Stimulated activated CD4-positive, alpha-beta T cell treated with anti-CD3 and anti-CD28 coated beads, Interleukin-4, amount 100 ng/mL, for 48 hours (primary cell): ENCODE results near the gene HERPUD1.

Experiments
- DNase-seq, 2 donors: peaks; one replicate each; pipeline ENCODE4 v3.0.0-alpha.2; 2020; ENCODE audit warnings: low read depth in 2 of 2

HERPUD1 gene

DNA sequence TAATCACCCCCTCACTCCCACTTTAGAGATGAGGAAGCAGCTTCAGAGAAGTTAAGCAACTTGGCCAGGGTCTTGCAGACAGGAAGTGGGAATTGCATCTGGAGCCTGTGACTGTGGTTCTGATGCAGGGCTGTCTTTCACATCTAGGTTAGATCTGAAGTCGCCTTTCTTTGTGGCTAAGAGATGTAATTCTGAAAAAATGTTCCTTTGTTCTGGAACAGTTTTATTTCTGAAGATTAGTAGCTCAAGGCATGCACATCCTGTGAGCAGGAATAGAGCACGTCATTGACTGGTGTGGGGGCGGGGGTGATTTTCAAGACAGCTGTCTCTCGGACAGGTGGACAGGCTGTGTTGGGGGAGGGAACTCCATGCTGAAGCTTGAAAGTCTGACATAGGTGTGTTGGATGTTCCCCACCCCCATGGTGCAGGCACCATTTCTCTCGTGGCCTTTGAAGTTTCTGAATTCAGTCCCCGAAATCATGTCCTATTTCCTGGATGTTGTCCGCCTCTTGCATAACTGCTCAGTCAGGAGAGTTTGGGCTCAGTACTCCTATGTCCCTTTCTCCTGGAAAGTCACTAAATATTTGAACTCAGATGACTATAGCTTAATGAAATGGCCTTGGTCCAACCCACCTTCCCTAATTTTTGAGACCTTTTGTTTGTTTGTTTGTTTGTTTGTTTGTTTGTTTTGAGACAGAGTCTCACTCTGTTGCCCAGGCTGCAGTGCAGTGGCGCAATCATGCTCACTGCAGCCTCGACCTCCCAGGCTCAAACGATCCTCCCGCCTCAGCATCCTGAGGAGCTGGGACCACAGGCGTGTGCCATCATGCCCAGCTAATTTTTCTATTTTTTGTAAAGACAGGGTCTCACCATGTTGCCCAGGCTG is 21.0 kb upstream of the HERPUD1 start:
- DNase-seq: peak in 1 of 2 donors; percentile 38

DNA sequence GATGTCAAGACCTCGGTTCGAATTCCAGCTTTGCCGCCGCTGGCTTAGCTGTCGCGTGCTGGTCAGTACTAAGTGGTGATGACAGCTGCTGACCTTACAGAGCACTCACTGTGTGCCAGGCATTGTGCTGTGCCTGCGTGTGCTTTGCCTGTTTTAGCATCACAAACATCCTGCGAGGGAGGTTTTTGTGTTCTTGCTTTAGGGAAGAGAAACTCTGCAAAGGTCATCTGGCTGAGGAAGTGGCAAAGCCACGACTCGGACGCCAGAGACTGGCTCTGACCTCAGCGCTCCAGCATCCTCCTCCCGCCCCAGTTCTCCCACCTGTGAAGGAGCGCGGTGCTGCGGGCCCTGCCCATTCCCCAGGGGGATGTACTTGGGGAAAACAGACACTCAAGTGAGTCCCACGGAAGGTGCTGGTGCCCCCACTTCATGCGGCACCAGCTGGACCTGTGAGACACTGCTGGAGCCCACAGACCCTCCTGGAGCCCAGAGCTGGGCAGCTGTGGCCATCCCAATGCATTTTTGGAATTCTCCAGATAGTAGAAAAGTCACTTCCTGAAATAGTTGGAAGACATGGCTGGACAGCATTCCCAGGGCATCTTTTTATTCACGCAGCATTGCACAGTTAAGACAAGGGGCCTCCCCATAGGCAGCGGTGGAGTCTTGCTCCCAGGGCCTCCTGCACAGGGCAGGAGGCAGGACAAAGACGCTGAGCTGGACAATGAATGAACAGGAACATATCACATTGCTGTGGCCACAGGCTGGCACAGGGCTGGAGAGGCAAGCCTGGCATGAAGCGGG is 20.0 kb upstream of the HERPUD1 start:
- no peak for DNase-seq

DNA sequence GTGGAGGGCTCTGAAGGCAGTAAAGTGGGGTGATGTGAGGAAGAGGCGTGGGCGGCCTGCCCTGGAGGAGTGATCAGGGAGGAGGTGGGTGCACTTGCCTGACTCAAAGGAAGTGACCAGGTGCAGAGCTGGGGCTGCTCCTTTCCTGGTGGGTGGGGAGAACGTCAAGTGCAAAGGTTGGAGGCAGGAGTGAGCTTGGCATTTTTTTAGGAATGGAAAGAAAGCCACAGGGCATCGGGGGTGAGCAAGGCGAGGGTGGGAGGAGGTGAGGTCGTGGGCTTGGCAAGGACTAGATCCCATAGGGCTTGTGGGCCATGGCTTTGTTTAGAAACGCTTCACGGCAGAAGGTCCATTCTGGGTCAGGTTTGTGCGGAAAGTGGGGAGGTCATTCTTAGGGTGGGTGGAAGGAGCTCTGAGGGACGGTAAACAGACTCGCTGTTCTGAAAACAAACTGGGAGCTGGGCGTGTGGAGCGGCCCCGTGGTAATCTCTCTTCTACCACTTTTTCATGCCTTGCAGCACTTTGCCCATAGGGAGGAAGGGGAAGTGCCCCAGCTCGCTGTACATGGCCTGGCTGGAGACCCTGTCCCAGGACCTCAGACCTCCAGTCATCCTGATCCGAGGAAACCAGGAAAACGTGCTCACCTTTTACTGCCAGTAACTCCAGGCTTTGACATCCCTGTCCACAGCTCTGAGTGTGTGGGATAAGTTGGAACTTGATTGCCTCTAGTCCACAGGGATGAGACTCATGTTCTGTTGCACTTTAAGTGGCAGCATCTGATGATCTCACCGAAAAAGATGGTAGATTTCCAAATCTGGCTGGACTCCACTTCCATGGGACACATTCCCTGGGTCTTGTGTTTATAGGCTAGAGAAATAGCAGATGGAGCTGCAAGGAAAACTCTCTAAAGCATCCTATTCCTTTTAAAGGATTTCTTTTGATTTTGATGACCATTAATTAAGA is 18.9 kb upstream of the HERPUD1 start:
- no peak for DNase-seq

DNA sequence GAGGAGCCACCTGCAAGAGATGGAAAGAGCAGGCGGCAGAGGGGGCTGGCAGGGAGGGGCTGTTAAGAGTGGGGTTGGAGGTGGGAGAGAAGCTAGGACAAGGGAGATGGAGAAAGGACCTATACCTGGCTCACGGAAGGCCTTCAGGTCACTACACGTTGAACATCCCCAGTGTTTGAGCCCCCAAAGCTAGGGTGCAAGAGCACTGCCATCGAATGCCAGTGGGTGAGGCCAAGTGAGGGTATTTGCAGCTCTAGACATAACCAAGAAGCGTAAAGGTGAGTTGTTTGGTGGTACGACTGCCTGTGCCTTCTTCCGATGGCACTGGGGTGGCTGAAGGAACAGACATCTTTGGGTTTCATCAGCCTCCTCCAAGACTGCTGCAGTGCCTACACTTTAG is 17.0 kb upstream of the HERPUD1 start:
- DNase-seq: no peak

DNA sequence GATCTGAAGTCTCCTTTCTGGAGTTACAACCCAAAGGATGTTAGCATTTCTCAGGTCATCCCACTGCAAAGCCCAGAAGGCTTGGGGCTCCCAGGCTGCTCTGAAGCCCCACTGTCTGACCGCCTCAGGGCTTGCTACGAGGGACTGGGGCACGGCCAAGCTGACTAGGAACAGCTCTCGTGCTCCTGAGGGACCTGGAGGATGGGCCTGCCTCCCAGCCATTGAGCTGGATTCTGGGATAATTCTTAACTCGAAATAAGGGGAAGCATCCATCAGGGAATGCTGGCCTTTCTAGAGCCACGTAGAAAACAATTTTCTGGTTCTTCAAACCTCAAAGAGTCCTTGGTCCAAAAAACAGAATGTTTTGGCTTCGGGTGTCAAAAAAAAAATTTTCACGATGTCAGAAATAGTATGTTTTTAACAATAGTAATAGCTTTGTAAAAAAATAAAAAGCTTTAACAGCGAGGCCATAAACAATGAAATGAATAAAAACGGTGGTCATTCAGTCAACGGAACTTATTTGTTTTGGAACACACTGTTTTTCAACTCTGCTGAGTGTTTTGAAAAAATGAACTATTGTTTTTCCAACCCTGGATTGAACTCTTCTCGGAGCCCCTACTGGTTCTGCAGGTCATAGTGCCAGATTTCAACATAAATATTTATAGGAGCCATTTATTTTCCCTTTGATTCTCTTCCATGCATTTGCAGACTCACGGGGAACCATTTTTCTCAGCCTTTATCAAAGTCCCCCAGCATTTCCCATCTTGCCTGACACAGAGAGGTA is 16.4 kb upstream of the HERPUD1 start:
- no peak for DNase-seq

DNA sequence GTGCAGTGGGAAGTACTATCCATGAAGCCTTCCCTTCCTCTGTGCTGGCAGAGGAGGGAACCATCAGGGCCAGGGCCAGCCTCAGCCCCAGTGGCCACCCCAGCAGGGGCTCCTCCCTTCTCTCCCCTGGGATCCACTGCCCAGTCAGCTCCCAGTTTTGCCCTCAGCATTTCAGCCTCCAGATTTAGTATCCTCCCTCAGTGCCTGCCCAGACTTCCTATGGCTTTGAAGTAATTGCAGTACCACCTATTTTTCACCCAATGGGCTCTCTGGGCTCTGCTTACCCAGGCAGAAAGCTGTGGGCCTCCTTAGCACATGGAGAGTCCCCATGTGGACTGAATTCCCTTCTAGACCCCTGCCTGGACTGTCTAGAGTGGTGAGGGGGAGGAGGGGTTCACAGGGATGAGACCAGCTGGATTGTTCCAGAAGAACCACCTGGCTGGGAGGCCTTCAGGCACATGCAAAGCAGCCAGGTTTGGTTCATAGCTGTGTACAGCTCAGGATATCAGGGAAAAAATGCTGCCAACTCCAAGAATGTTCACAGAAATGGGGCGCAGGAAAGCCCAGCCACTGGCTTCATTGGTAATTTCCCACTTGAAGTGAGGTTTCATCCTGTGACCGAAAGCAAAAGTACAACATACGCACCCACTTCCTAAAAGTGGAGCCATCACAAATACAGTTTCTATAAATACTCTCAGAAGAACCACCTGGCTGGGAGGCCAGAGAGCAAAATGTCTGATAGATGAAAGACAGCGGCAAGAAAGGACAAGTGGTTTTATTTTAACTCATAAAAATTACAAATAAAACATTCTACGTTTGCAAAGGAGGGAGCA is 15.2 kb upstream of the HERPUD1 start:
- no peak for DNase-seq

DNA sequence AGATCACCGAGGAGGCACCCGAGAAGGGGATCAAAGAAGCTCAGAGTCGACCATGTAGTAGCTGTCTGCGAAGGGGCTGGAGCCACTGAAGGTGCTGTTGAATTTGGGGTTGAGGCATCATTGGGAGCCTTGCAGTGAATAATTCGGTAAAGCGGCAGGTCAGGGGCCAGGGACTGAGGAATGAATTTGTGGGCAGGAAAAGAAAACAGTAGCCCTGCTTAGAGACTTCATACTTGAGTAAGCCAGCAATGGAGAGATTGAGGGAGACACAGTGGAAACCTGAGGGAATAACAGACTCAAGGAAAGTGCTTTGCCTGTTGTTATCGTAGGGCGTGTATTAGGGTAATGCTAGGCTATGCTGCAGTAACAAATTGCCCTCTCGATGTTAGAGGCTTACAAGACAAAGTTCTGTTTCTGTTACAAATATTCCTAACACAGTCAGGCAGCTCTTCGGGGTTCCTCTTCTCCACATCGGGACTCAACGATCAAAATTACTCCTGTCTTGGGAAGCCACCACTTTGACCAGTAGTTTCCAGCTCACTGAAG is 13.4 kb upstream of the HERPUD1 start:
- no peak for DNase-seq

DNA sequence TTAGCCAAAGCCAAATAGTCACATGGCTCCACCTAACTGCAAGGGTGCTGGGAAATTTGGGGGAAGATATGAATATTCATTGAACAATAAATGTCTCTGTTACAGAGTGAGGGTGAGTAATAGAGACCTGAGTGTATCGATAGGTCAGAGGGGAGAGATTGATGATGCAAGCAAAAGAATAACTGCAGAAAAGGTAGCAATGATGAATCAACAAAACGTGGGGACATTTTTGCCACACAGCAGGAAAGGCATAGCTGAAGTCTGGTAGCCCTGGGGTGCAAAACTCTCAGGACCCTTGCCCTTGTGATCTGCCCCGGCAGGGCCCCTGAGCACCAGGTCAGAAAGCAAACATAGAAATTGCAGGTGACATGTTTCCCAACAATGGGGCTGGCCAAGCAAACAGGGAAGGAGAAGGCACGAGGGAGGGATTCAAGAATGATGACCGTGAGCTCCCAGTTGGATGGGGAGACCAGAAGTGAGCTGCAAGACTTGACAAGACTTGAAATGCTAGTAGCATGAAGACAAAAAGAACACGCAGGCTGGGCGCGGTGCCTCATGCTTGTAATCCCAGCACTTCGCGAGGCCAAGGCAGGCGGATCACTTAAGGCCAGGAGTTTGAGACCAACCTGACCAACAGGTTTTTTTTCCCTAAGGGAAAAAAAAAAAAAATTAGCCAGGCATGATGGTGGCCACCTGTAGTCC is 12.7 kb upstream of the HERPUD1 start:
- DNase-seq: no peak

DNA sequence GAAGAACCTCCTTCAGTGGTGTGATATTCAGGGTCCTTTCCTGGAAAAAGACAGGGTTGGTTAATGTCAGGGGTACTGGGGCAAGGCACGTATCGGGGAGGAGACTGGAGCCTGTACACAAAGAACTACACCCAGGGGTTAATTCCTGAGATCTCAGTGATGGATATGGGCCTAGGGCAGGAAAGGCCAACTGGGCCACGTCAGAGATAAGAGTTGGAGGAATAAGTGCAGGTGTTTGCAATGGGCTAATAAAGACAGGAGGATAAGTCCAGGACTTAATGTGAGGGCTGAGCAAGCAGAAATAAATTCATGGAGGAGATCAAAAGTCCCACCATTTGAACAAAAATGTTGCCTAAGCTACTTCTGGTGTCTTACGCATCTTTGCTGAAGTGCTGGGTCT is 10.4 kb upstream of the HERPUD1 start:
- no peak for DNase-seq

DNA sequence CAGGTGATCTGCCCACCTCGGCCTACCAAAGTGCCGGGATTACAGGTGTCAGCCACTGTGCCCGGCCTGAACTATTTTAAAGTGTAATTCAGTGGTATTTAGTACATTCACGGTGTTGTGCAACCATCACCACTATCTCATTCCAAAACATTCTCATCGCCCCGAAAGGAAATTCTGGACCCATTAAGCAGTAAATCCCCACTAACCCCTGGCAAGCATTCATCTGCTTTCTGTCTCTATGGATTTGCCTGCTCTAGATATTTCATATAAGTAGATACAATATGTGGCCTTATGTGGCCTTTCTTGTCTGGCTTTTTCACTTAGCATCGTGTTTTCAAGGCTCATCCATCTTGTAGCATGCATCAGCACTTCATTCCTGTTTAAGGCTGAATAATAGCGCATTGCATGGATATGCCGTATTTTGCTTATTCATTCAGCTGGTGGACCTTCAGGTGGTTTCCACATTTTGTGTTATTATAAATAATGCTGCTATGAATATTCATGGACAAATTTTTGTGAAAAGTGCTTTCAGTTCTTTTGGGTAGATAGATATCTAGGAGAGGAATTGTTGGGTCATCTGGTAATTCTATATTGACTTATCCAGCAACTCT is 8.4 kb upstream of the HERPUD1 start:
- no peak for DNase-seq

DNA sequence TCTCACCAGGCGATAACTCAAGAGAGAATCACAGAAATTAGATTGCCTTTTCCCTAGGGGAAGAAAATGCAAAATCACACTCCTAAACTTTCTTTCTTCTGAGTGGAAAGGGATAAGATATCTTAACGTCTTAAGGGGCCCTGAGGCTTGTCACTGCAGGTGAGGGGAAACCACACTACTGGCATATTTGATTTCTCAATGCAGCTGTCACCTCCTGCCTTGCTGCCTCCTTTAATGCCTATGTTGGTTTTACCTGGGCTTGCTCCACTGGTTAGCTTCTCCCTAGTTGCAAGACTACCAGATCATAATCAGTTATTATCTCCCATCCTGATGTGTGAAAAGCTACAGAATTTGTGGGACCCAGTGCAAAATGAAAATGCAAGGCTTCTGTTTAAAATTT is 4.5 kb upstream of the HERPUD1 start:
- no peak for DNase-seq

DNA sequence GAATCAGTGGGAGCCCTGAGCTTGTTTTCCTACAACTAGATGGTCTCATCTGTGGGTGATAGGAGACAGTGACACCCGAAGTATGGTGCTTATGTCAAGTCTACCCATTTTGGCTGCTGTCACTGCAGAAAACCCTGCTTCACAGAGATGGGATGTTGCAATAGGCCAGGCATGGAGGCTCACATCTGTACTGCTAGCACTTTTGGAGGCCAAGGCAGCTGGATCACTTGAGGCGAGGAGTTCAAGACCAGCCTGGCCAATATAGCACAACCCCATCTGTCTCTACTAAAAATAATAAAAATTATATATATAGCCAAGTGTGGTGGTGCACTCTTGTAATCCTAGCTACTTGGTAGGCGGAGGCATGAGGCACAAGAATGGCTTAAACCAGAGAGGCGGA is 2.3 kb upstream of the HERPUD1 start:
- no peak for DNase-seq

DNA sequence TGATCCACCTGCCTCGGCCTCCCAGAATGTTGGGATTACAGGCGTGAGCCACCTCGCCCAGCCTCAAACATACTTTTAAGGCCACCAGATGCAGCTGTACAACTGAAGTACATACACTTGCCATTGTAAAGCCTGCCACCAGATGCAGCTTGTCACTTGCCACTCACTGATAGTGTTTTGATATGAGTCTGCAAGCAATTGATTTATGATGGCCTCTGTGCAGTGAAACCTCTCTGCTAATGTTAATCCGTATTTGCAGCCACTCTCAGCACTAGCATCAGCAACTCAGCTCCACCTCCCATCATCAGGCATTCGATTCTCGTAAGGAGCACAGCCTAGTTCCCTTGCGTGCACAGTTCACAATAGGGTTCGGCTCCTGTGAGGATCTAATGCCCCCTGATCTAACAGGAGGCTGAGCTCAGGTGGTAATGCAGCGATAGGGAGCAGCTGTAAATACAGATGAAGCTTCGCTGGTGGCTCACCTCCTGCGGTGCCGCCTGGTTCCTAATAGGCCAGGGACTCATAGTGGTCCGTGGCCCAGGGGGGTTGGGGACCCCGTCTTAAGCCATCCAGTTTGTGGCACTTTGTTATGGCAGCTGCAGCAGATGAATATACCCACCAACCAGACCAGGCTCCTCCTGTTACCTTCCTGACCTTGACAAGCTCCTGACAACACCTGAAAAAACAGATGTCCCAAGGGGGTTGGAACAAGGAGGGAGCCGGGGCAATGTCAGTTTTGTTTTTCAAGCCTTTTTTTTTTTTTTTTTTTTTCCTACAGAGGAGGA is 1.3 kb upstream of the HERPUD1 start:
- no peak for DNase-seq

DNA sequence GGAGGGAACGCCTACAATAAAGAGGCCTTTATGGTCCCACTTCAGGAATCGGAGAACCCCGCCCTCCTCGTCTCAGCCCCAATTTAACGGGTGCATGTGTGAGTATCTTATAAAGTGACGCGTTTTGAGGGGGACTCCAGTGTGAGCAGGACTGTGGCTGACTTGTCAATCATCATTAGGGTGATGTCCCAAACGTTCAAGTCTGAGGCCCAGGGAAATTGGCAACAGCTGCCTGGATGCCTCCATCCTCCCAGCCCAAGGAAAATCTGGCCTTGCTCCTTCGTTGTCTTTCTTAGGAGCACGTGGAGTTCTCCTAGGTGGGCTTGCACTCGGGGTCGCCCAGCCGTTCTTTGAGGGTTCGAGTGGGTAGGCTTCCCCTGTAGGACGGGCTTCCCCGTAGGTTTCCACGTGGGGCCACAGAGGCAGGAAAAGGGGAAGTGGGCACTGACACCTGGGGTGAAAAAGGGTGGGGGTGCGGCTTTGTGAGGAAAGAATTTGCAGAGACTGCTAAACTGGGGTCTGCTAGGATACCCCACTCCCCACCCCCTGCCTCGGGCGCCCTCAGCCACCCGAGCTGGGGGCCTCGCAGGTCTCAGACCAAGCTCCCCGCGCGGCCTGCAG is 561 bp upstream of the HERPUD1 start:
- no peak for DNase-seq

DNA sequence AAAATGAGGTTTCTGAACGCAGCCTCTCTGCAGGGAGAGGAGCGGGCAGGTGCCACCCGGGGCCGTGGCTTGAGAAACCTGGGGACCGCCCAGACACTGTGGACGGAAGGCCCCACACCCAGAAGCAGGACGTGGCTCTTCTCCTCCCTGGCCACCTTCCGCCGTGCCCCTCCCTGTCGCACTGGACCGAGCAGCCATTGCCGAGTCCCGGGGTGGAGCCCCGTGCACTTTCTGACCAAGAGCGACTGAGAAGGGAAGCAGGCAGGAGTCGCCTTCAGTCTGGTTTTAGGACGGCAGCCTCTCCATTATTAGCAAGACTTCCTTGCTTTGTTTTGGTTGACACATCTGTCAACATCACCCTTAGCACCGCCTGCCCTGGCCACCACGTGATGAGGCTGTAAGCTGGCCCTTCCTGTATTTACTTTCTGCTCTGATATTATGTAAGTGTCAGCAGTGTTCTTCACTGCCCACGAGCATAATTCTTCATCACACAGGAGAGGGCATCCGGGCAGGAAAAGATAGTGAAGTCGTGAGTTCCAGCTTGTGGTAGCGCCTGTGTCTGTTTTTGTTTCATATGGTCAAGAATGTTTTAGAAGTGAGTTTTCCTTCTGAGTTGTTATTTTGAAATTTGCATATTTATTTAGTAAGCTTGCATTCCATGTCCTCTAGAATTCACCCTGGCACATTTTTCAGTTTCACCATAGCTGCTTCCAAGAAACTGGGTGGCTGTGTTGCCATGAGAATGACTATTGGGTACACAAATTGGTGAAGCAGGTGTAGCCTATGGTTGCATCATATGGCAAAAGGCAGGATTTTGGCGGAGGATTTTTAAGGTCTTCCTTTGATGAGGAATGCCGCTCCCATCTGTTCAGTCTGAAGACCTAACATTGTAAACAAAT is 1.0 kb downstream of the HERPUD1 start:
- DNase-seq: peak in 1 of 2 donors; percentile 25

DNA sequence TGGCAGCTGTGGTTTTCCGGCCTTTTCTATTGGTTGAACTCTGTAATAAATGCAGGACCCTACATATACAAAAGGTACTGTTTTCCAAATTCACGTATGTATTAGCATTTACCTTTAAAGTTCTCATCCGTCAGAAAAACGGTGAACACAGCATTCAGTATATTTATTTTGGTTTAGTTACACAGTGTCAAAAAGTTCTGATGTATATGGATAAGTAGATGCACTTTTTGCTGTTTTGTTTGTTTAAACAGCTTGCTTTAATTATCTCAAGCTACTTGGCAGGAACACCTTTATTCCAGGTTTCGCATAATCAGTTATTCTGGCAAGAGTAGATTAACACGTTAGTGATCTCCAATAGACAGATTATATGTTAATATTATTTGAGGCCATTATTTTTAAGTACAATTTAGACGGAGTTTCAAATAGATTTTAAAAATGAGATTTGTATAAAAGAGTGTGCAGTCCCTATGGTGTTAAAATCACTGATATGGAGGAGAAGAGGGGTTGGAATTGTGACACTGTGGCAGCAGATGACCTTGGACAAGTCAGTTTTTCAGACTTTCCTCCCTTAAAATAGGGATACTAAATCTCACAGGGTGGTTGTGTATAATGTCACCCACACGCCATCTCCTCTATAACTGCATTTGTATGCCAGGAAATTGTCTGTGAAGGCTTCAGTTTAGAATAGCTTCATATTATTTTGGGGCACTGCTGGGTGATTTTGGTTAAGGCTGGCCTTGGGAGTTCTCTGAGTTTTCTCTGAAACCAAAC is 2.1 kb downstream of the HERPUD1 start:
- no peak for DNase-seq
